Spleen (tissue), 7 donors: Measurements from ENCODE around the gene KSR1.

Experiments used
- POLR2AphosphoS5 ChIP-seq, 3 donors: sonication (generic); formaldehyde crosslinking; IDR thresholded peaks; one replicate each; pipeline ENCODE4 v1.5.1; 2017; ENCODE audit warnings: antibody characterized with exemption in 3 of 3
- TF ChIP-seq, protein P1 (sequence below), 11 experiments: fragments of 200-600 bp in 7 of 11; fragments of 450-650 bp in 4 of 11; sonication (generic) in 4 of 11; IDR thresholded peaks in 8 of 11; conservative IDR thresholded peaks in 3 of 11; 1 replicate in 7 of 11; 2 replicates in 4 of 11; pipeline versions ENCODE4 v1.4.0 to v1.8.0; 2016 to 2021; ENCODE audit warnings: antibody characterized with exemption in 11 of 11, inconsistent platforms in 4 of 11, mild to moderate bottlenecking in 1 of 11
- donor health status: DM: no; HTN: no; CAD: no; lungs with moderate emphysema.
- donor health status: DM: no; HTN: no; CAD: no.
- donor health status: DM: no; HTN: no; CAD: no.

- TF ChIP-seq, protein P1, sequence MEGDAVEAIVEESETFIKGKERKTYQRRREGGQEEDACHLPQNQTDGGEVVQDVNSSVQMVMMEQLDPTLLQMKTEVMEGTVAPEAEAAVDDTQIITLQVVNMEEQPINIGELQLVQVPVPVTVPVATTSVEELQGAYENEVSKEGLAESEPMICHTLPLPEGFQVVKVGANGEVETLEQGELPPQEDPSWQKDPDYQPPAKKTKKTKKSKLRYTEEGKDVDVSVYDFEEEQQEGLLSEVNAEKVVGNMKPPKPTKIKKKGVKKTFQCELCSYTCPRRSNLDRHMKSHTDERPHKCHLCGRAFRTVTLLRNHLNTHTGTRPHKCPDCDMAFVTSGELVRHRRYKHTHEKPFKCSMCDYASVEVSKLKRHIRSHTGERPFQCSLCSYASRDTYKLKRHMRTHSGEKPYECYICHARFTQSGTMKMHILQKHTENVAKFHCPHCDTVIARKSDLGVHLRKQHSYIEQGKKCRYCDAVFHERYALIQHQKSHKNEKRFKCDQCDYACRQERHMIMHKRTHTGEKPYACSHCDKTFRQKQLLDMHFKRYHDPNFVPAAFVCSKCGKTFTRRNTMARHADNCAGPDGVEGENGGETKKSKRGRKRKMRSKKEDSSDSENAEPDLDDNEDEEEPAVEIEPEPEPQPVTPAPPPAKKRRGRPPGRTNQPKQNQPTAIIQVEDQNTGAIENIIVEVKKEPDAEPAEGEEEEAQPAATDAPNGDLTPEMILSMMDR (IDR thresholded peaks at IDR 0.05 in 8 of 11, conservative IDR thresholded peaks at IDR 0.05 in 3 of 11): no peak
- TF ChIP-seq POLR2AphosphoS5 (IDR thresholded peaks at IDR 0.05): no peak
Measured at GRCh38 chr17:27631897-27632725, 175.9 kb downstream of the KSR1 start.
